Fibroblast of pulmonary artery (primary cell): ENCODE results near the gene OSBPL8.
A peak's percentile ranks its signal among the peaks of the same experiment; 100 is the strongest.

Experiments
- DNase-seq: peaks from one replicate; pipeline ENCODE4 v3.0.0-alpha.2; 2010; ENCODE audit warnings: low read depth
- H3K4me3 ChIP-seq: replicated peaks from 2 replicates; pipeline ENCODE4 v1.5.1; 2011; ENCODE audit warnings: low read depth, mild to moderate bottlenecking, control low read depth, low read length, moderate library complexity
- CTCF ChIP-seq: IDR thresholded peaks from 2 replicates; pipeline ENCODE4 v1.5.1; 2011; ENCODE audit warnings: mild to moderate bottlenecking, control low read depth, low read length, inconsistent platforms; ENCODE audit errors: missing control alignments

The OSBPL8 gene

GRCh38 chr12:76568888-76569551 is 9.4 kb upstream of the OSBPL8 start:
- TF ChIP-seq CTCF = no peak
- DNase-seq = no peak
- H3K4me3 ChIP-seq = no peak overlapping the region

GRCh38 chr12:76568130-76568529 is 8.6 kb upstream of the OSBPL8 start:
- H3K4me3 ChIP-seq = no peak overlapping the region
- no peak for DNase-seq
- TF ChIP-seq CTCF = no peak

GRCh38 chr12:76563061-76563460 is 3.5 kb upstream of the OSBPL8 start:
- H3K4me3 ChIP-seq = no peak overlapping the region
- DNase-seq = no peak
- TF ChIP-seq CTCF = no peak

- DNase-seq = no peak
- no peak overlapping the region for H3K4me3 ChIP-seq
- TF ChIP-seq CTCF = no peak
Observed at GRCh38 chr12:76562130-76562529, 2.6 kb upstream of the OSBPL8 start.

- H3K4me3 ChIP-seq = peak overlapping the region; percentile 86
- no peak for DNase-seq
- no peak for TF ChIP-seq CTCF
Observed at GRCh38 chr12:76560086-76560491, 518 bp upstream of the OSBPL8 start.

GRCh38 chr12:76558684-76559399 is 729 bp downstream of the OSBPL8 start:
- TF ChIP-seq CTCF = no peak
- peak overlapping the region; percentile 86 for H3K4me3 ChIP-seq
- DNase-seq = peak; percentile 25
